K562 (cell line): Measurements from ENCODE around the gene BSCL2. TPM values are rescaled to one million over a fixed set of nuclear protein-coding genes. Genes with fewer than 3 reads are reported as not detected.

Experiments used
- ATAC-seq: fragments of 200-7000 bp; cut with Tn5 transposase; 3 replicates; pipeline ENCODE4 v1.9.1; 2020; ENCODE audit warnings: moderate library complexity
- BruUV-seq: library from RNA; stranded (reverse); fragments of 400-500 nt; replicated peaks from 2 replicates; lab custom pipeline; 2021; lab: Mats Ljungman, UMichigan
- CTCF ChIA-PET: fragments of 300-600 bp; formaldehyde crosslinking; extraction: SDS; loops from one replicate; lab custom pipeline; 2021; ENCODE audit warnings: low intra/inter-chr PET ratio; lab: Yijun Ruan, JAX
- POLR2A ChIA-PET: fragments of 300-600, 350-650 bp; sonication (Branson Sonifier 250); formaldehyde crosslinking; extraction: SDS; loops from one replicate; lab custom pipeline; 2021; ENCODE audit warnings: antibody characterized with exemption, inconsistent platforms; lab: Yijun Ruan, JAX
- DNase-seq, 4 experiments: peaks; one replicate each; pipeline versions ENCODE4 v3.0.0 to v3.0.0-alpha.2; 2011 to 2018; ENCODE audit warnings: low spot score in 3 of 4, mixed read lengths in 3 of 4; ENCODE audit errors: extremely low read depth in 1 of 4
- FAIRE-seq: peaks from 2 replicates; lab custom pipeline; 2011; peaks lifted over from hg19 to GRCh38; lab: Jason Lieb, UNC
- H2AFZ ChIP-seq: 2 replicates; pipeline ENCODE4 v1.6.0; 2011; ENCODE audit warnings: low read depth, low read length, control low read depth, inconsistent platforms
- H3K27ac ChIP-seq: fragments of 200-600 bp; 3 replicates; pipeline ENCODE4 v1.8.0; 2011; ENCODE audit warnings: low read depth, mild to moderate bottlenecking, control low read depth, inconsistent platforms, low read length, moderate library complexity, mixed read lengths; ENCODE audit errors: extremely low read depth
- H3K27me3 ChIP-seq, 2 experiments: fragments of 300-600 bp in 1 of 2; 2 replicates in 1 of 2; 3 replicates in 1 of 2; pipeline versions ENCODE4 v1.6.0 to v1.8.0; 2011; ENCODE audit warnings: inconsistent platforms in 2 of 2, low read length in 2 of 2, mild to moderate bottlenecking in 1 of 2, mixed read lengths in 1 of 2, moderate library complexity in 1 of 2; ENCODE audit not compliant: control insufficient read depth in 2 of 2, insufficient read depth in 2 of 2
- H3K36me3 ChIP-seq: fragments of 300-600 bp; 3 replicates; pipeline ENCODE4 v1.8.0; 2011; ENCODE audit warnings: mild to moderate bottlenecking, low read length, inconsistent platforms; ENCODE audit not compliant: control insufficient read depth, insufficient read depth
- H3K4me1 ChIP-seq, 2 experiments: fragments of 200-600 bp in 1 of 2; replicated peaks in 1 of 2; 2 replicates in 1 of 2; 3 replicates in 1 of 2; pipeline versions ENCODE4 v1.5.1 to v1.8.0; 2011; ENCODE audit warnings: inconsistent platforms in 2 of 2, low read length in 2 of 2, mild to moderate bottlenecking in 1 of 2, mixed read lengths in 1 of 2, moderate library complexity in 1 of 2; ENCODE audit not compliant: control insufficient read depth in 2 of 2, insufficient read depth in 2 of 2
- H3K4me2 ChIP-seq: 2 replicates; pipeline ENCODE4 v1.6.1; 2011; ENCODE audit warnings: low read length, control low read depth, inconsistent platforms, mixed read lengths; ENCODE audit not compliant: insufficient read depth
- H3K4me3 ChIP-seq: fragments of 200-600 bp; sonication (generic), shearing (Covaris generic); 2 replicates; pipeline ENCODE4 v1.5.1; 2016; ENCODE audit warnings: control low read depth, inconsistent platforms
- H3K79me2 ChIP-seq: fragments of 200-600 bp; 3 replicates; pipeline ENCODE4 v1.8.0; 2011; ENCODE audit warnings: low read length, inconsistent platforms; ENCODE audit not compliant: control insufficient read depth, insufficient read depth
- H3K9ac ChIP-seq, 2 experiments: 2 replicates each; pipeline versions ENCODE4 v1.6.0 to v1.6.1; 2011; ENCODE audit warnings: low read depth in 2 of 2, low read length in 2 of 2, control low read depth in 1 of 2, inconsistent platforms in 1 of 2, mild to moderate bottlenecking in 1 of 2, mixed read lengths in 1 of 2; ENCODE audit not compliant: insufficient read depth in 1 of 2
- H3K9me1 ChIP-seq: one replicate; pipeline ENCODE4 v1.6.0; 2011; ENCODE audit warnings: inconsistent platforms, mild to moderate bottlenecking, low read length, moderate library complexity; ENCODE audit not compliant: control insufficient read depth, insufficient read depth
- H3K9me3 ChIP-seq: replicated peaks from 2 replicates; pipeline ENCODE4 v1.5.1; 2011; ENCODE audit warnings: low read depth, low read length, inconsistent platforms; ENCODE audit not compliant: control insufficient read depth, insufficient read depth
- H4K20me1 ChIP-seq: replicated peaks from 2 replicates; pipeline ENCODE4 v1.6.1; 2011; ENCODE audit warnings: low read length, inconsistent platforms, mixed read lengths; ENCODE audit not compliant: control insufficient read depth, insufficient read depth
- CBX8 ChIP-seq: fragments of 200-600 bp; sonication (generic); IDR thresholded peaks from 2 replicates; pipeline ENCODE4 v1.6.1; 2012; ENCODE audit warnings: borderline replicate concordance, mixed run types, low read depth, mild to moderate bottlenecking, moderate library complexity, mixed read lengths, low read length, control low read depth, inconsistent platforms; ENCODE audit not compliant: poor library complexity, severe bottlenecking; ENCODE audit errors: extremely low read depth
- FOXK2 ChIP-seq, 2 experiments: fragments of 450-650 bp; IDR thresholded peaks in 1 of 2; conservative IDR thresholded peaks in 1 of 2; 2 replicates each; pipeline ENCODE4 v1.6.1; 2016; ENCODE audit warnings: low read depth in 2 of 2, mild to moderate bottlenecking in 1 of 2
- GABPA ChIP-seq: fragments of 200-800 bp; sonication (Bioruptor generic); conservative IDR thresholded peaks from 2 replicates; pipeline ENCODE4 v1.6.1; 2016; ENCODE audit warnings: low read depth, missing genetic modification characterization, missing compliant biosample characterization
- ILK ChIP-seq: fragments of 450-650 bp; IDR thresholded peaks from 2 replicates; pipeline ENCODE4 v1.6.1; 2016; ENCODE audit warnings: missing genetic modification characterization, low read depth, mild to moderate bottlenecking, missing compliant biosample characterization, moderate library complexity, borderline replicate concordance
- NEUROD1 ChIP-seq: fragments of 150-350 bp; IDR thresholded peaks from 2 replicates; pipeline ENCODE4 v1.6.1; 2014; ENCODE audit warnings: borderline replicate concordance, low read length, low read depth; ENCODE audit not compliant: partially characterized antibody
- PRPF4 ChIP-seq: fragments of 200-400 bp; formaldehyde crosslinking; IDR thresholded peaks from one replicate; pipeline ENCODE4 v1.6.1; 2017; ENCODE audit warnings: low read length, low read depth, mild to moderate bottlenecking; ENCODE audit not compliant: insufficient read depth, poor library complexity, severe bottlenecking
- U2AF2 ChIP-seq: fragments of 200-400 bp; formaldehyde crosslinking; optimal IDR thresholded peaks from 2 replicates; pipeline ENCODE3; 2017; ENCODE audit warnings: low read depth, mild to moderate bottlenecking, low read length
- ZNF445 ChIP-seq: fragments of 250-450 bp; sonication (Bioruptor Pico); IDR thresholded peaks from 2 replicates; pipeline ENCODE4 v1.4.0; 2020; ENCODE audit warnings: low read depth, mild to moderate bottlenecking, moderate library complexity
- WGBS: fragments of 100-300 bp; shearing (Covaris generic); methylation state at CpG from one replicate; pipeline ENCODE4 v1.1.6; 2016; ENCODE audit warnings: low coverage, mixed read lengths; ENCODE audit not compliant: insufficient coverage; ENCODE audit errors: missing lambda C conversion rate; 5-methylcytosine and 5-hydroxymethylcytosine counted together
- in situ Hi-C: fragments of 300-500 bp; cut with MboI; formaldehyde crosslinking; loops from 4 replicates; pipeline ENCODE4 v1.15.0; 2018; ENCODE audit warnings: inconsistent platforms, mixed read lengths
- intact Hi-C: fragments of 100-400 bp; cut with micrococcal nuclease; formaldehyde crosslinking; loops from 2 replicates; pipeline ENCODE4 v1.14.2; 2022
- polyA plus RNA-seq, 8 experiments: library from polyadenylated mRNA; depleted of rRNA in 4 of 8; stranded (reverse) in 5 of 8; unstranded in 3 of 8; fragments of >200 nt; fragmentation: Nextera tagmentation in 2 of 8; fragmentation: Illumina TruSeq in 1 of 8; extraction: Ambion mirVana in 2 of 8; extraction: Trizol in 1 of 8; gene quantifications; 2 replicates each; pipeline versions ENCODE4 v1.2.1 to v1.2.3, GENCODE V29; 2011 to 2014; ENCODE audit warnings: inconsistent platforms in 1 of 8, missing spikeins in 1 of 8
- total RNA-seq, 7 experiments: library from RNA; depleted of rRNA in 6 of 7; stranded (reverse); fragments of >200 nt in 6 of 7; fragmentation: Illumina TruSeq in 2 of 7; extraction: Trizol in 2 of 7; gene quantifications; 2 replicates each; pipeline versions ENCODE4 v1.2.1 to v1.2.3, GENCODE V29; 2011 to 2021; ENCODE audit warnings: low replicate concordance in 1 of 7
- TF ChIP-seq, protein P1 (sequence below): fragments of 450-650 bp; IDR thresholded peaks from 2 replicates; pipeline ENCODE4 v1.6.1; 2017; ENCODE audit warnings: antibody characterized with exemption, mild to moderate bottlenecking
- TF ChIP-seq, protein P2 (sequence below), 3 experiments: fragments of 200-800 bp in 1 of 3; sonication (Bioruptor generic) in 1 of 3; sonication (generic) in 1 of 3; formaldehyde crosslinking in 1 of 3; IDR thresholded peaks; 2 replicates each; pipeline versions ENCODE4 v1.6.1 to v1.8.0; 2016 to 2022; ENCODE audit warnings: mild to moderate bottlenecking in 2 of 3, missing compliant biosample characterization in 2 of 3, missing genetic modification characterization in 2 of 3, missing genetic modification reagents in 1 of 3
- TF ChIP-seq, protein P3 (sequence below): fragments of 450-650 bp; IDR thresholded peaks from 2 replicates; pipeline ENCODE4 v1.6.1; 2016; ENCODE audit warnings: missing biosample characterization, missing genetic modification characterization

Gene BSCL2
- total and polyA plus RNA-seq, 9 of the 15 experiments (the other 6 are each of a cell fraction or from before 2014, with no cell fraction given), result 18.9 to 51.7 (median 35.2) TPM

DNA sequence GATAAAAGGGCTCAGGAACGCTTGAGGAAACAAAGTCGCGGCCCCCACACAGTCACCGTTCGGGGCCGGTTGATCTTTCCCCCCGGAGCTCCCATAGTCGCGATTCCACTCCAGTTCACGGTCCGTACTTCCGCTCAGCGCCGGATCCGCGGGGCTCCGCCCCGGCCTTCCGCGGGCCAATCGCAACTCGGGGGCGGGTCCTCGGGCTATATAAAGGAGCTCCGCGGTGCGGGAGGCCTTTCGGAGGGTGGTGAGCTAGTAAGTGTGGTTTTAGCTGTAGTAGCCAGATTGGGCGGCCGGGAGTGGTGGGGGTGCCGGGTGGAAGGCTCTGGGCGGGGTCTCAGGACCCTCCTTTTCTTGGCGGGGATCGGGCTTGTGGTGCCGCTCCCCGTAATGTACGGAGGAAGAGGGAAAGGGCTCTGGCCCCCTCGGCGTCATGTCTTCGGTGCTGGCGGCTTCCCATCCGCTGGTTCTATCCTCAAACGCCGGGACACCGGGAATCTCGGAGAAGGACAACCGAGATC, 42.1 kb downstream of the BSCL2 start, which contains the start of the genes C11orf98 and CSKMT:
Gene C11orf98 (minus strand): TSS at position 136 of the 524 bp plus-strand sequence. CDS start 41 bp downstream, at position 95.
Gene CSKMT (plus strand): TSS at position 238 of the 524 bp plus-strand sequence. CDS start 568 bp downstream, outside the sequence.
- in situ Hi-C loops (no loop called here), intact Hi-C loops (loop anchor here (2.0 to 5.0 kb wide), 2 partner anchors 18 to 177 kb away; partner anchors contain the start of gene GANAB)
- Histone ChIP-seq H3K9me1 (no peaks in the 10 kb centered on the region), H3K79me2 (peaks cover 75% of the 10 kb centered on the region), H3K4me2 (peak within 1 kb of the TSS; percentile 97), H3K4me1 (peaks cover 19 to 41% of the 10 kb centered on the region in 2 experiments; a peak in 4 of 5 replicates), H2AFZ (peak within 1 kb of the TSS; percentile 77), H3K36me3 (peaks cover 52% of the 10 kb centered on the region), H3K27me3 (no peaks in the 10 kb centered on the region), H3K9me3 (no peaks in the 10 kb centered on the region), H3K4me3 (peak within 1 kb of the TSS; percentile 73), H3K27ac (peak within 1 kb of the TSS; percentile 80), H3K9ac (peak within 1 kb of the TSS; percentile 85 to 100), H4K20me1 (peaks cover 7% of the 10 kb centered on the region; the same call in 1 of the 2 replicates)
- under 1% methylated on average over 33 of the region's 47 CpGs for WGBS
- FAIRE-seq, result peak; percentile 77
- peak; percentile 87 for ATAC-seq
- DNase-seq, result peak; percentile 91 to 97 (median 94)
- POLR2A ChIA-PET, result interaction anchor here (0.6 to 8.8 kb wide), 63 partner anchors 9 to 1072 kb away, joined by 3 to 161 read pairs (median 5); partner anchors contain the start of genes B3GAT3, EEF1G, EML3 and GANAB
- BruUV-seq, result TSS peak; percentile 93
- CTCF ChIA-PET, result no interaction called here
- TF ChIP-seq, protein P1, sequence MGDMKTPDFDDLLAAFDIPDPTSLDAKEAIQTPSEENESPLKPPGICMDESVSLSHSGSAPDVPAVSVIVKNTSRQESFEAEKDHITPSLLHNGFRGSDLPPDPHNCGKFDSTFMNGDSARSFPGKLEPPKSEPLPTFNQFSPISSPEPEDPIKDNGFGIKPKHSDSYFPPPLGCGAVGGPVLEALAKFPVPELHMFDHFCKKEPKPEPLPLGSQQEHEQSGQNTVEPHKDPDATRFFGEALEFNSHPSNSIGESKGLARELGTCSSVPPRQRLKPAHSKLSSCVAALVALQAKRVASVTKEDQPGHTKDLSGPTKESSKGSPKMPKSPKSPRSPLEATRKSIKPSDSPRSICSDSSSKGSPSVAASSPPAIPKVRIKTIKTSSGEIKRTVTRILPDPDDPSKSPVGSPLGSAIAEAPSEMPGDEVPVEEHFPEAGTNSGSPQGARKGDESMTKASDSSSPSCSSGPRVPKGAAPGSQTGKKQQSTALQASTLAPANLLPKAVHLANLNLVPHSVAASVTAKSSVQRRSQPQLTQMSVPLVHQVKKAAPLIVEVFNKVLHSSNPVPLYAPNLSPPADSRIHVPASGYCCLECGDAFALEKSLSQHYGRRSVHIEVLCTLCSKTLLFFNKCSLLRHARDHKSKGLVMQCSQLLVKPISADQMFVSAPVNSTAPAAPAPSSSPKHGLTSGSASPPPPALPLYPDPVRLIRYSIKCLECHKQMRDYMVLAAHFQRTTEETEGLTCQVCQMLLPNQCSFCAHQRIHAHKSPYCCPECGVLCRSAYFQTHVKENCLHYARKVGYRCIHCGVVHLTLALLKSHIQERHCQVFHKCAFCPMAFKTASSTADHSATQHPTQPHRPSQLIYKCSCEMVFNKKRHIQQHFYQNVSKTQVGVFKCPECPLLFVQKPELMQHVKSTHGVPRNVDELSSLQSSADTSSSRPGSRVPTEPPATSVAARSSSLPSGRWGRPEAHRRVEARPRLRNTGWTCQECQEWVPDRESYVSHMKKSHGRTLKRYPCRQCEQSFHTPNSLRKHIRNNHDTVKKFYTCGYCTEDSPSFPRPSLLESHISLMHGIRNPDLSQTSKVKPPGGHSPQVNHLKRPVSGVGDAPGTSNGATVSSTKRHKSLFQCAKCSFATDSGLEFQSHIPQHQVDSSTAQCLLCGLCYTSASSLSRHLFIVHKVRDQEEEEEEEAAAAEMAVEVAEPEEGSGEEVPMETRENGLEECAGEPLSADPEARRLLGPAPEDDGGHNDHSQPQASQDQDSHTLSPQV, result no peak
- TF ChIP-seq PRPF4, result peak; percentile 97
- TF ChIP-seq FOXK2 (conservative IDR thresholded peaks at IDR 0.05 in 1 of 2, IDR thresholded peaks at IDR 0.05 in 1 of 2; ENCODE audit: low read depth in 2 of 2), result 0 out of 4 replicates have a peak, but pooled peaks of 1 of the 2 experiments have one; percentile 17
- TF ChIP-seq ILK (tag), result no peak
- peak; percentile 86 for TF ChIP-seq NEUROD1
- no peak for TF ChIP-seq U2AF2
- TF ChIP-seq, protein P2, sequence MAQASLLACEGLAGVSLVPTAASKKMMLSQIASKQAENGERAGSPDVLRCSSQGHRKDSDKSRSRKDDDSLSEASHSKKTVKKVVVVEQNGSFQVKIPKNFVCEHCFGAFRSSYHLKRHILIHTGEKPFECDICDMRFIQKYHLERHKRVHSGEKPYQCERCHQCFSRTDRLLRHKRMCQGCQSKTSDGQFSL (CRISPR knock-in tag; IDR thresholded peaks at IDR 0.05), result peak; percentile 89
- TF ChIP-seq, protein P2 (tag; IDR thresholded peaks at IDR 0.05), result peak in 1 of 2 experiments; percentile 94; a peak in 2 of 4 replicates
- TF ChIP-seq, protein P3, sequence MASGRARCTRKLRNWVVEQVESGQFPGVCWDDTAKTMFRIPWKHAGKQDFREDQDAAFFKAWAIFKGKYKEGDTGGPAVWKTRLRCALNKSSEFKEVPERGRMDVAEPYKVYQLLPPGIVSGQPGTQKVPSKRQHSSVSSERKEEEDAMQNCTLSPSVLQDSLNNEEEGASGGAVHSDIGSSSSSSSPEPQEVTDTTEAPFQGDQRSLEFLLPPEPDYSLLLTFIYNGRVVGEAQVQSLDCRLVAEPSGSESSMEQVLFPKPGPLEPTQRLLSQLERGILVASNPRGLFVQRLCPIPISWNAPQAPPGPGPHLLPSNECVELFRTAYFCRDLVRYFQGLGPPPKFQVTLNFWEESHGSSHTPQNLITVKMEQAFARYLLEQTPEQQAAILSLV (tag), result no peak
- peak; percentile 89 for TF ChIP-seq GABPA (tag)
- TF ChIP-seq CBX8, result no peak
- TF ChIP-seq ZNF445 (CRISPR knock-in tag), result peak; percentile 84
